ENCODE measurements around the gene IFRD1.

IFRD1 gene

GRCh38 chr7:112497481-112497880 lies 47.2 kb downstream of the IFRD1 start:
- H3K36me3 ChIP-seq (ENCODE audit: control insufficient read depth, insufficient read depth, low read length): no peaks in the 10 kb centered on the region
- H3K27me3 ChIP-seq (ENCODE audit: control insufficient read depth, insufficient read depth, low read length): no peaks in the 10 kb centered on the region
- no peak overlapping the region for H3K9ac ChIP-seq
- no peaks in the 10 kb centered on the region for H3K79me2 ChIP-seq
- TF ChIP-seq CTCF (IDR thresholded peaks at IDR 0.05): no peak
- H3K9me3 ChIP-seq (ENCODE audit: control insufficient read depth, low read length): no peaks in the 10 kb centered on the region
- no peak overlapping the region for H2AFZ ChIP-seq
- no peaks in the 10 kb centered on the region for H3K4me1 ChIP-seq
- no peak overlapping the region for H3K4me3 ChIP-seq (ENCODE audit: low read depth, low read length)
- no peak overlapping the region for H3K27ac ChIP-seq
- no peak overlapping the region for H3K4me2 ChIP-seq (ENCODE audit: low read length)

GRCh38 chr7:112500619-112501018 lies 50.4 kb downstream of the IFRD1 start:
- TF ChIP-seq CTCF (IDR thresholded peaks at IDR 0.05): no peak
- Histone ChIP-seq H3K27ac (no peak overlapping the region), H3K4me2 (ENCODE audit: low read length) (no peak overlapping the region), H2AFZ (no peak overlapping the region), H3K4me1 (no peaks in the 10 kb centered on the region), H3K4me3 (ENCODE audit: low read depth, low read length) (no peak overlapping the region), H3K9ac (no peak overlapping the region), H3K27me3 (ENCODE audit: control insufficient read depth, insufficient read depth, low read length) (no peaks in the 10 kb centered on the region), H3K79me2 (no peaks in the 10 kb centered on the region), H3K36me3 (ENCODE audit: control insufficient read depth, insufficient read depth, low read length) (no peaks in the 10 kb centered on the region), H3K9me3 (ENCODE audit: control insufficient read depth, low read length) (no peaks in the 10 kb centered on the region)

DNA sequence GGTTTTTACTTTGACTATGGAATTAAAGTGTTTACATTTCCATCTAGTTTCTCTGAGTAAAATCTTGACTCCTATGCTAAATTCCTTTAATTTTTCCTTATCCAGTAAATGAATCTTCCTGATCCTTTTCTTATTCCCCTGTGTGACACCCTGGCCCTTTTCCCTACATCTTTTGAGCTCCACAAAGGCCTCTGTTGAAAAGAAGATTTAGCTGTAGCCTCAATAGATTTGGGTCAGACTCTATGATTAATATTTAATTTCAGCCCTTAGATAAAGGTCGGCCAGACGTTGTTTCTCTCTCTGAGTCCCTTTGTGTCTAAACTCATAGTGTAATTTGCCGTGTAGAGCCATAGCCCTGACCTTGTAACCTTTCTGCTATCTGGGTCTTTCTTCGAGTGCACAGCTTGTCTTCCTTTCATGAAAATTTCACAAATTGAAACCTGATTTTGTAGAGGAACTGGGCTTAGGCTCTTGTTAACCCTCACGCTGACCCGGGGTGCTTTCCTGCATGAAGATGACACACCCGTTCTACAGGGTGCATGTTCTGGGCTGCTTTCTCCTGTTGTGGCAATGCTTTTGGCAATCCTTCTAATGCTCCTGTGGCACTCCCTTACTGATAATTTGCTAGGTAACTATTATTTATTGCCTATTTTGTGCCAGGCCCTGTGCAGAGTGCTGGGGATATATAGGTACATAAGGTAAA lies 51.7 kb downstream of the IFRD1 start:
- Histone ChIP-seq H3K27ac (no peak overlapping the region), H3K9ac (no peak overlapping the region), H3K4me2 (ENCODE audit: low read length) (no peak overlapping the region)

DNA sequence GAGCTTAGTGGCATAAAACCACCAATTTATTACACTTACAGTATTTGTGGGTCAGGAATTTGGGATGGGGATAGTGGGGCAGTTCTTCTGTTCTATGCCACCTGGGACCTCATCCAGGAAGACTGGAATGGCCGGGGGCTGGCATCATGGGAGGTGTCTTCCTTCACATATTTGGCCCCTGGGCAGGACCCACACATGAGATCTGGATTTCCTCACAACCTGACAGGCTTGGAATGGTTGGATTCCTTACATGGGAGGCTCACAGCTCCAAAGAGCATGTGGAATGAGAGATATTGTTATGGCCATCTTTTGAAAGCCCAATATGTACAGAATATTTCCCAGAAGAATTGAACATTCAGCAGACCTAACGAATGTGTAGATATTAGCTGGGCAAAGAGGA lies 52.4 kb downstream of the IFRD1 start:
- no peak overlapping the region for H3K4me2 ChIP-seq (ENCODE audit: low read length)
- no peak overlapping the region for H3K4me3 ChIP-seq (ENCODE audit: low read depth, low read length)
- H3K79me2 ChIP-seq: no peaks in the 10 kb centered on the region
- no peak overlapping the region for H2AFZ ChIP-seq
- no peaks in the 10 kb centered on the region for H3K27me3 ChIP-seq (ENCODE audit: control insufficient read depth, insufficient read depth, low read length)
- no peaks in the 10 kb centered on the region for H3K4me1 ChIP-seq
- no peak for TF ChIP-seq CTCF (IDR thresholded peaks at IDR 0.05)
- no peak overlapping the region for H3K27ac ChIP-seq
- H3K36me3 ChIP-seq (ENCODE audit: control insufficient read depth, insufficient read depth, low read length): no peaks in the 10 kb centered on the region
- no peak overlapping the region for H3K9ac ChIP-seq
- H3K9me3 ChIP-seq (ENCODE audit: control insufficient read depth, low read length): no peaks in the 10 kb centered on the region

More for the DNA sequence above, 51.7 kb downstream of the IFRD1 start:
- Histone ChIP-seq H3K36me3 (ENCODE audit: control insufficient read depth, insufficient read depth, low read length) (no peaks in the 10 kb centered on the region), H2AFZ (no peak overlapping the region), H3K4me3 (ENCODE audit: low read depth, low read length) (no peak overlapping the region), H3K4me1 (no peaks in the 10 kb centered on the region), H3K9me3 (ENCODE audit: control insufficient read depth, low read length) (no peaks in the 10 kb centered on the region), H3K27me3 (ENCODE audit: control insufficient read depth, insufficient read depth, low read length) (no peaks in the 10 kb centered on the region), H3K79me2 (no peaks in the 10 kb centered on the region)
- TF ChIP-seq CTCF (IDR thresholded peaks at IDR 0.05): no peak

DNA sequence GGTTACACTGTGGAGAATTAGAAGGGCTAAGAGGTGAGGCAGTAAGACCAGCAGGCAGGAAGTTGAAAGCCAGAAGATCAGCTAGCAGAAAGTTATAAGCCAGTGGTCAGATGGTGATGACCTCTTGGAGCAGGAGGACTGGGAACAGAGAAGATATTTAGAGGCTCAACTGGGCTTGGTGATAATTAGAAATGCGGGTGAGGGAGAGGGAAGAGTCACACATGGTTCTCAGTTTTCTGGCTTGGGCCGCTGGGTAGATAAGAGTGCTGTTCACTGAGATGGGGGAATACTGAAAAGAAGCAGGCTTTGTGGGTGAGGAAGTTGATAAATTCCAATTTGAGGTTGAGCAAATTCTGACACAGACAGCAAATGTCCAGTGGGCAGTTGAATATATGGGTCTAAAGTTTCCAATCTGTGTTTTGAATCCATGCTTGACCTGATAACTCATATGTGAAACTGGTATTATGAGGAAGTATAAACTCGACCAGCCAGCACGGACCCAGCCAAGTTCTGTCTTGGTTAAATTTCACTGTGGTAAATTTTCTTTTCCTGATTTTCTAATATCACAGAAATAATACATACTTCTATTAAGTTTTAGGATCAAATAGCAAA lies 53.2 kb downstream of the IFRD1 start:
- Histone ChIP-seq H3K4me3 (ENCODE audit: low read depth, low read length) (no peak overlapping the region), H3K27me3 (ENCODE audit: control insufficient read depth, insufficient read depth, low read length) (no peaks in the 10 kb centered on the region), H3K27ac (no peak overlapping the region), H3K9me3 (ENCODE audit: control insufficient read depth, low read length) (no peaks in the 10 kb centered on the region), H3K36me3 (ENCODE audit: control insufficient read depth, insufficient read depth, low read length) (no peaks in the 10 kb centered on the region), H3K79me2 (no peaks in the 10 kb centered on the region), H2AFZ (no peak overlapping the region), H3K4me2 (ENCODE audit: low read length) (no peak overlapping the region), H3K9ac (no peak overlapping the region), H3K4me1 (no peaks in the 10 kb centered on the region)
- TF ChIP-seq CTCF (IDR thresholded peaks at IDR 0.05): no peak

All from parathyroid adenoma (tissue), 2 donors.